NCI-H82 (cell line): ENCODE measurements around the gene ANO2.

Experiments used
- DNase-seq: peaks from one replicate; lab custom pipeline; 2025; lab: John Stamatoyannopoulos, UW

ANO2 gene

GRCh38 chr12:5723711-5724252 is 221.3 kb downstream of the ANO2 start:
- DNase-seq: no peak

- no peak for DNase-seq
Observed at GRCh38 chr12:5723071-5723470, 222.0 kb downstream of the ANO2 start.

- no peak for DNase-seq
Observed at GRCh38 chr12:5720381-5721005, 224.6 kb downstream of the ANO2 start.

GRCh38 chr12:5718680-5719079 is 226.4 kb downstream of the ANO2 start:
- DNase-seq: no peak

- no peak for DNase-seq
Observed at GRCh38 chr12:5718073-5718472, 227.0 kb downstream of the ANO2 start.

GRCh38 chr12:5716976-5717375 is 228.1 kb downstream of the ANO2 start:
- no peak for DNase-seq

- DNase-seq: no peak
Observed at GRCh38 chr12:5716201-5716600, 228.9 kb downstream of the ANO2 start.

- DNase-seq: no peak
Observed at GRCh38 chr12:5715021-5715420, 230.0 kb downstream of the ANO2 start.

- no peak for DNase-seq
Observed at GRCh38 chr12:5713599-5714081, 231.4 kb downstream of the ANO2 start.

- DNase-seq: no peak
Observed at GRCh38 chr12:5710260-5710878, 234.7 kb downstream of the ANO2 start.

- DNase-seq: no peak
Observed at GRCh38 chr12:5708371-5708770, 236.7 kb downstream of the ANO2 start.

GRCh38 chr12:5706247-5706646 is 238.8 kb downstream of the ANO2 start:
- DNase-seq: no peak

- DNase-seq: no peak
Observed at GRCh38 chr12:5705791-5706190, 239.3 kb downstream of the ANO2 start.

- no peak for DNase-seq
Observed at GRCh38 chr12:5694759-5695409, 250.2 kb downstream of the ANO2 start.

GRCh38 chr12:5692850-5693249 is 252.2 kb downstream of the ANO2 start:
- no peak for DNase-seq

- peak; percentile 18 for DNase-seq
Observed at GRCh38 chr12:5691943-5692342, 253.1 kb downstream of the ANO2 start.

- no peak for DNase-seq
Observed at GRCh38 chr12:5690240-5690639, 254.8 kb downstream of the ANO2 start.

GRCh38 chr12:5689773-5690172 is 255.3 kb downstream of the ANO2 start:
- DNase-seq: no peak

- peak; percentile 99 for DNase-seq
Observed at GRCh38 chr12:5688226-5688625, 256.8 kb downstream of the ANO2 start.

- DNase-seq: peak; percentile 43
Observed at GRCh38 chr12:5685935-5686334, 259.1 kb downstream of the ANO2 start.

GRCh38 chr12:5684989-5685388 is 260.1 kb downstream of the ANO2 start:
- no peak for DNase-seq

GRCh38 chr12:5682581-5682980 is 262.5 kb downstream of the ANO2 start:
- no peak for DNase-seq

- DNase-seq: no peak
Observed at GRCh38 chr12:5678176-5678575, 266.9 kb downstream of the ANO2 start.
